Right ventricle myocardium inferior (tissue), 1 donor: ENCODE results near the gene PLOD3. TPM values are rescaled to one million over a fixed set of nuclear protein-coding genes. Genes with fewer than 3 reads are reported as not detected.

Experiments
- ATAC-seq: fragments of 200-7000 bp; cut with Tn5 transposase; one replicate; pipeline ENCODE4 v1.9.1; 2020; ENCODE audit warnings: mild to moderate bottlenecking, moderate library complexity
- DNase-seq: peaks from one replicate; pipeline ENCODE4 v3.0.0; 2021; ENCODE audit errors: missing footprints
- intact Hi-C: fragments of 100-400 bp; cut with DNase I; formaldehyde crosslinking; loops from one replicate; pipeline ENCODE4 v1.11.0; 2022
- total RNA-seq: library from RNA; stranded (reverse); fragmentation: NEBNext Ultra II Directional; extraction: Animal tissue kit (Norgen Biotek cat#: 25700); gene quantifications from one replicate; pipeline ENCODE4 v1.2.1, GENCODE V29; 2021
- donor health status: DM: no; HTN: yes; CAD: no; lungs with severe emphysema.

The PLOD3 gene
- total RNA-seq, 1 donor from 2014 or later = 41.7 TPM

DNA sequence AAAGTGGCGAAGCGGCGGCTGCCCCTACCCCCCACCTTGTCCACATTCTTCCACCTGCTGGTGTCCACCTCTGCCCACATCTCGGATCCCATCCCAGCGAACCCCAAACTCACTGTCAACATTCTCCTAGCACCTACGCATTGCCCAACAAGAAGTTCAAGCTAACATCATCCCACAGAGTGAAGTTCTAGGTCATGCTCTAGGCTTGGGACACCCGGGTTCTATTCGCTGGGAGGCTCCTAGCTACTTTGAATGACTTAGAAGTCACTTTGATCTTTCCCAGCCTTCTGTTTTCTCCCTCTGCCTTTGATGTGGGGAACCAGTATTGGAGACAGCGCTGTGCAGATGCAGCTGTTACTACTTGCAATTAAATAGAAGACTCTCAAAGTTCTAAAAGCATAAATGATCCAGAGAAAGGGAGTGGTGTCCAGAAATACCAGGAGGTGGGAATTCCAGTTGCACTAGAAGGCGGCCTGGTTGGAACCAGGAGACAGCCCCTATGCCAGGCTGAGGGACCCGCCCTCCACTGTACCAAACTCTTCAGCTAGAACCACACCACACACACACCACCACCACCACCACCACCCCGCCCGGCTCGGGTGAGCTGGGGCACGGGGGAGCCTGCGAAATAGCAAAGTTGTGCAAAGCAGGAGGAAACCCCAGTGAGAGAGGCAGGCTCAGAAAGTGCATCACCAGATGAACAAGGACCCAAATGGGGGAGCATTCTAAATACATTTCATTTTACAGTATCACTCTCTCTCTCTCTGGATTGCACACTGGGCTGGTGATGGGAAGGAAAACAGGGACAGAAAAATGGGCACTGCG is 46.6 kb downstream of the PLOD3 start:
- intact Hi-C loops = no loop called here
- ATAC-seq = no peak

DNA sequence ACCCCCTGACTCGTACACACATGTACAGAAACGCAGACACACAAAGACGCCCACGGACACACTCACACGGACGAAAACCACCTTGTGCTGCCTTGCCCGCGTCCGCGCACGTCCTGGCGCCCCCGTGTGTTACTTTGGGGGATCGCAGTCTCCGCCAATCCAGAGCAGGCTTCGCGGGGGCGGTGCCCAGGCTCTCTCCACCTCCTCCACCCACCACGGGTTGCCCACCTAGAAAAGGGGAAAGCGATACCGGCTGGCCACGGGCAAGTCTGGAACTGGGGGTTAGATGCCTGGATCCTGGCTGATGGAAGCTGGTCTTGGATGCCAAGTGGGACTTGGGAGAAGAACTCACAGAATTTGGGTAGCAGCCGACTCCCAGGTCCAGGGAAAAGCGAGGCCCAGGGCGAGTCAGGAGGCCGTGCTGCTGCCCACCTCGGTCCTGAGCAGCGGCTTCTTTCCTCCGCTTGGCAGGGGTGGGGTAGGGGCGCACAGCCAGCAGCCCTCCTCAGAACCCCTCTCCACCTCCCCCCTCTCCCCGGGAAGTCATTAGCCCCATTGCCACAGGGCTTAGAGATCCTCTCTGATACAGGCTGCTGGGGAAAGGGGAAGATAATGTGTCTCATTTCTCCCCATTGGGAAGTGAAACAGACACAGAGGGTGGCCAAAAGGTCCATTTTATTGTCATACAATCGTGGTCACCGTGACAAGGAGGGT is 47.4 kb downstream of the PLOD3 start:
- ATAC-seq (peak; percentile 18), DNase-seq (peak; percentile 87)
- intact Hi-C loops = no loop called here

More for the DNA sequence above, 46.6 kb downstream of the PLOD3 start:
- no peak for DNase-seq

DNA sequence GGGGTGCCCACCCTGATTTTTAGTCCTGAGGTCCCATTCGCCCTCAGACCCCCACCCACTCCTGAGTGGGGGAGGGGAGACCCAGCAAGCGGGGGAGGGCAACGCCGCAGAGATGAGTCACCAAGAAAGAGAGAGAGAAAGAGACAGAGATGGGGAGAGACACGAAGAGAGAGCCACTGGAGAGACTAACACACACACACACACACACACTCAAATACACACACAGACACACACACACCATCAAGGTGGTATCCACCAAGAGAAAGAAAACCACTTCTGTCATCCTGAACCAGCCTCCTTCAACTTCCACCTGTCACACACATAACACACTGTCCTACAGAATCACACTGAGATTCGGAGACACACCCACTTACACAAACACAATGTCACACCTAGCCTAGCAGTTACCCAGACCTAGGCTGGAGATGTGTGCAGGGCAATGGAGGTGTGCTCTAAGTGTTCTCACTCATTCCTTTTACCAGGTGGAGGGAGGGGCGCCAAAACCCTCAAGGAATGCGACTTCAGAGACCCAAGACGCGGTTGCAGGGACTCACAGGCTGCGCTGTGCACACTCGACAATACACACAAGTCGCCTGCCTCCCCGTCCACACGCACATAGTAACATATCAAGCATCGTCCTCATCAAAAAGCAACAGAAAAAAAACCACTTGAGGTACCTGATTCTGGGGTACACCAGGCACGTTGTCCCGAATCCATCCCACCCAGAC is 48.1 kb downstream of the PLOD3 start:
- intact Hi-C loops = no loop called here
- DNase-seq (no peak), ATAC-seq (no peak)

DNA sequence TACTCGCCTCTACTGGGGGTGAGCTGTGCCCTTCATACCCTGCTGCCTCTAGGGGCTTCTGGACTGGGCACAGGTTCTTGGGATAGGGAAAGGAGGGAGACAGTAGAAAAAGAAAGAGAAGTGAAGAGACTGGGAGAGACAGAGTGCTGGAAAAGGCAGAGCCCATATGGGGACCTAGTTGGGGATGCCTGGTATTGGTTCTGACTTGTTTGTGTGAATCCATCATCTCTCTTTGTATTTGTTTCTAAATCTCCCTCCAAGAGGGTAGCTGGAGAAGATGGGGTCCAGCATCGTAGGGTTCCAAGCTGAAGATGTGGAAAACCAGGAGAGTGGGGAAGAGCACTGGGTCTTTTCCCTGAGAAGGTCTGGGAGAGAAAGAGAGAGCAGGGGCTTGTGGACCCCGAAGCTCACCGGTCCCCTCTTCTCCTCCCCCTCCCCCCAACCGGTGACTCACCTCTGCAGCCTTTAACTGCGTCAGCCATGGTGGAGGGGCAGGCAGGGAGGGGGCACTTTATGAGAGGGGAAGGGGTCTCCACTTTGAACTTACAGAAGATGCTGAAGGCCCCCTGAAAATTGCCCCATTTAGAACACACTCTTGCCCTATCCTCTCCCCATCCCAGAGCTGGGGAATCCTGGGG is 48.9 kb downstream of the PLOD3 start:
- intact Hi-C loops = no loop called here
- DNase-seq (no peak), ATAC-seq (no peak)

DNA sequence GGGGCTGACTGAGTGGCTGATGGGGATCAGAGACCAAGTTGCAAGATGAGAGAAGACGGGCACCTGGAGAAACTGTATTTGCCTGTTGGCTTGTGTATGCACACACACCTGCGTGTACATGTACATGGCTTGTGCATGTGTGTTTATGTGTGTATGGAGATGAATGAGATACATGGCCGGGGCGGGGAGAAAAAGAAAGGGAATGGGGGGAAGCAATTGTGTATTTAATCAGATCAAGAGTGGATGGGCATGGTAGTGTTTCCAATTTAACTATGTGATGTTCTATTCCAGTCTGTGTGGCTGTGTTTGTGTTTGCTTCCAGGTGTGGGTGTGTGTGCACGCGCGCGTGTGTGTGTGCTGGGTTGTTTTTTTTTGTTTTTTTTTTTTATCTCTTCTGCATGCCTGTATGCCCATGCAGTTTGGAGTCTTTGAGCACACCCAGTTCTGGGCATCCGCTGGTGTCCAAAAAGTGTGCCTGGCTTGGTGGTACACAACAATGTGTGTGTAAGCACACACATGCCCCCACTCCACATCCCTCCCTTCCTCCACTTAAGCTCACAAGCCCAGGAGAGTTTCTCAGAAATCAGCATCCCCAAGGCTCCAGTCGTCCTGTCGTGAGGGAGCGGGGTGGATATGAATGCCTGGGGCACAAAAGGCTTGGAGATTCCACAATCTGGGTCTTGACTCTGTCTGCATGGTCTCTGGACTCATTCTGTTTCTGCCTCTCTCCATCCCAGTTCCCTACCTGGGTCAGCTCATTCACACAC is 49.6 kb downstream of the PLOD3 start:
- intact Hi-C loops = loop anchor here (2.0 kb wide), 1 partner anchor 23 kb away; no protein-coding TSS in a partner anchor
- ATAC-seq (no peak), DNase-seq (no peak)

DNA sequence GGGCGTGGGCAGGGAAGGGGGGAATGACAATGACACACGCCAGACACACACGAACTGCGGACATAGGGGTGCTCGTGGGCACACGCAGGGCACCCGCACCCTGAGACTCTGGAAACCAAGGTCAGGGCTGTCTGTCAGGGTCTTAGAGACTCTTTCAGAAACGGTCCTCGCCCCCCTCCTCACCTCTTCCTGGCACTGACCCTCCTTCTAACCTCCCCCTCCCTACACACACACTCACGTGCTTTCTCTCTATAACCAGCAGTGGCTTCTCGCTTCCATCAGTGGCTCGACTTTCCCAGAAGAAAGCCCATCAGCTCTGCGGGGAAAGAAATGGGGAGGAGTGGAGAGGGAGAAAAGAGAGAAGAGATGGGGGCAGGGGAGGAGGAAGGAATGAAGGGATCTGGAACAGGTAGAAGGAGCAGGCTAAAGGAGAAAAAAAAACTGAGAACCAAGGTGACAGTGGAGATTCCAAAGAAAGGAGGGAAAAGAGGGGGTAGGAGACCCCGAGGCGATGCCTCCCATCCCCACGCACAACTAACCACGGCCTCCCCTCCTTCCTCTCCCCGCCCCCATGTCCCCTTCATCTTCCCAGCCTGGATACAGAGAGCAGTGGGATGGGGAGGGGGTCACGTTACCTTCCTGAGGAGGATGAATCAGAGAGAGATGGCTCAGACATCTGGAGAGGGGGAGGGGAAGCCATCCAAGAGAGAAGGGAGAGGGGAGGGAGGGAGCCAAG is 50.3 kb downstream of the PLOD3 start:
- ATAC-seq = no peak
- intact Hi-C loops = loop anchor here (2.0 kb wide), 1 partner anchor 22 kb away; no protein-coding TSS in a partner anchor

DNA sequence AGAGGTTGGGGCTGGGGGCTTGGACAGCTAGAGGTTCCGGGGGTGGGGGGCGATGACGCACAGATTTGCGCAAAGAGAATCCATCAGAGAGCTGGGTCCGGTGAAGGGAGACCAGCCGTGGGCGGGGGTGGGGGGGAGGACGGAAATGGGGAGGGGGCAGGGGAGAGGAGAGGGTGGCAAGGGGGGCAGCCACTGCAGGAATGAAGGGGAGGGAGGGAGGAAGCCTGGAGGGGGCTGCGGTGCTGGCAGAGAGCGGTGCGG is 50.8 kb downstream of the PLOD3 start:
- ATAC-seq = no peak
- no peak for DNase-seq
- intact Hi-C loops = loop anchor here (2.0 kb wide), 1 partner anchor 22 kb away; no protein-coding TSS in a partner anchor

More for the DNA sequence above, 50.3 kb downstream of the PLOD3 start:
- DNase-seq = no peak

DNA sequence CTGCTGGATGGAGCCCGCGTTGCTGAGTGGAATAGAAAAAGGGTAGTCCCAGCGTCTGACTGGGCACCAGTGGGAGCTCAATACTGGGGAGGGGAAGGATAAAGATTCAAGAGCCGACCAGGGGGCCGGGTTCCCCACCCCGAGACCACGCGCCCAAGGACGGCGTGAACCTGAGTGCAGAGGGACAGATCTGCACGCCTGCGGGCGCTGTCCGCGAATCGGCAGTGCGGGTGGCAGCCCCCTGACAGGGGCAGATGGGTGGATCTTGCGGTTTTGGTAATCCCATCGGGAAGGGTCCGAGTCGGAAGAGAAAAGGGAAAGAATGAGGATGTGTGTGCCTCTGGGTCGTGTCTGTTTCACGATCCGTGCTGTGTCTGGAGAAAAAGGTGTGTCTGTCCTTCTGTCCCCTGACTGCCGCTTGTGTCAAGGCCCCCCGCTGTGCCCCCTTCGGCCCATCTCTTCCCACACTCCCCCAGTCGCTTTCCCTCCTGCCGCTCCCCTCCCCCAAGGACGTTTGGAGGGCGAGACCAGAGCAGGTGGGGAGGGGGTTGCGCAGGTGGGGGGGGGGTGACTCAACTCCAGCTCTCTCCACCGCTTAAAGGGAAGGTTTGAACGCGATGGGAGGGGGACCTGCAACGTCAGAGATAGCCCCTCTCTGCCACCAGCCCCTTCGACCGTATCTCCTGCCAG is 51.3 kb downstream of the PLOD3 start:
- DNase-seq = no peak
- intact Hi-C loops = loop anchor here (2.0 kb wide), 1 partner anchor 21 kb away; no protein-coding TSS in a partner anchor
- ATAC-seq = no peak

DNA sequence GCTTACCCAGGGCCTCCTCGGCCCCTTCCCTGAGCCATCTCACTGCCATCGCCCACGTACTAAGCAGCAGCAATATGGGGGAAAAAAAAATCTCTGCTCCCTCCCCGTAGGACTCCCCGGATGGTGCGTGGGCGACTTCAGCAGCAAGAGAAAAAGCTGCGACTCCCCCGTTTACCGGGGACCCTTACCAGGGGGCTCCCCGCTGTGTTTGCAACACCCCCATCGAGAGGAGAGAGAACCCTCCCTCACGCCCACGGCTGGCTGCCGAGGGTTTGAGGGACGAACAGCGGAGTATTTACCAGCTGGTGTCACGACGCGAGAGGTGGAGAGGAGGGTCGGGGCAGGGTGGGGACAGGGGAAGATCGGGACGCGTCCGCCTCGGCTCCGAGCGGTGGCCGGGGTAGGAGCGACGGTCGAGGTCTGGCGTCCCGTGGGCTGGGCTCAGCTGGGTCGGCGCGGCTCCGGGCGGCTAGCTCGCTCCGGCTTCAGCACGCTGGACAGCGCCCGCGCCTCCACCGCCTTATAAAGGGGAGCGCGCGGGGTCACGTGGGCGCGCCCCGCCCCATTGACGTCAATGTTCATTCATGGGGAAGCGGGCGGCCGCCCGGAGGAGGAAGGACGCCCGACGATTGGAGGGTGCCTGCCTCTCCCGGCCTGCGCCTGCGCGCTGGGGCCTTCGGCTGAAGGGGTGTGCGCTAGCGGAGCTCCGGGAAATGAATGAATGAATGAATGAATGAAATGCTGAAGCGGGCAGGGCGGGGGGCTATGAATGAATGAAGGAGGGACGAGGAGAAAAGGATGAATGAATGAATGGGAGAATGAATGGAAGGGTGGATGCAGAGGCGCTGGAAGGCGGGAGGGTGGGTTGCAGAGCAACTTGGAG is 52.1 kb downstream of the PLOD3 start, which contains the start of gene VGF:
Gene VGF, minus strand, starts transcription at position 495 of the 883 bp plus-strand sequence. CDS start 726 bp downstream, outside the sequence.
- DNase-seq = peak; percentile 96
- ATAC-seq = peak; percentile 91
- intact Hi-C loops = no loop called here

DNA sequence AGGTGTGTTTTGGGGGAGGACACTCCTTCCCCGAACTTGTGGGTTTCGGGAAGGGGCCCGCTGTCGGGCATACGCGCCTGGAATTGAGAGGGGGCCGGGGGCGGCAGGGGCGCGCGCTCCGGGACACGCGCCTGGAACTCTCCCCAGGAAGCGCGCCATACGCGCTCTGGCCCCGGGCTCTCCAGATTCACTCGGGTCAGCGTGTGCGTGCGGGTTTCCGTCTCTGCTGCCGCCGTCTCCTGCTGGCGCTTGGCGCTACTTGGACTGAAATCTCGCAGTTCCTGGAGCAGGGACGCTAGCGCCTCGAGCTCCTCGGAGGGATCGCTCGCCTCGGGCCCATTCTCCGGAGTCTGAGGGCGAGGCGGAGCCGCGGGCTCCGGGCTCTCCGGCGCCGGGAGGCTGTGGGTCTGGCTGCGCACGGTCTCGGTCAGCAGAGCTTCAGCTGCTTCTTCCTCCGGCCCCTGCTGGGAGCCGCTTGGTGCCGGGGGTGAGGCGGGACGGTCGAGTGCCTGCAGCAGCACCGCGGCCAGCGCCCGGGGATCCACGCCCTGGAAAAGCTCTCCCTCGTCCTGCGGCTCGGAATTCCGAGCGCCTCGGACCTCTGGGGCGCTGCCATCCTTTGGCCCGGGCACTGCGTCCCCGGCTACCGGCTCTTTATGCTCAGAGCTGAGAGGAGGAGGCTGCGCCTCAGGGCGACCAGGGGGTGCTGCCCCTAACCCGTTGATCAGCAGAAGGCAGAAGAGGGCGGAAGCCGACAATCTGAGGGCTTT is 53.1 kb downstream of the PLOD3 start:
- intact Hi-C loops = no loop called here
- no peak for ATAC-seq
- no peak for DNase-seq

DNA sequence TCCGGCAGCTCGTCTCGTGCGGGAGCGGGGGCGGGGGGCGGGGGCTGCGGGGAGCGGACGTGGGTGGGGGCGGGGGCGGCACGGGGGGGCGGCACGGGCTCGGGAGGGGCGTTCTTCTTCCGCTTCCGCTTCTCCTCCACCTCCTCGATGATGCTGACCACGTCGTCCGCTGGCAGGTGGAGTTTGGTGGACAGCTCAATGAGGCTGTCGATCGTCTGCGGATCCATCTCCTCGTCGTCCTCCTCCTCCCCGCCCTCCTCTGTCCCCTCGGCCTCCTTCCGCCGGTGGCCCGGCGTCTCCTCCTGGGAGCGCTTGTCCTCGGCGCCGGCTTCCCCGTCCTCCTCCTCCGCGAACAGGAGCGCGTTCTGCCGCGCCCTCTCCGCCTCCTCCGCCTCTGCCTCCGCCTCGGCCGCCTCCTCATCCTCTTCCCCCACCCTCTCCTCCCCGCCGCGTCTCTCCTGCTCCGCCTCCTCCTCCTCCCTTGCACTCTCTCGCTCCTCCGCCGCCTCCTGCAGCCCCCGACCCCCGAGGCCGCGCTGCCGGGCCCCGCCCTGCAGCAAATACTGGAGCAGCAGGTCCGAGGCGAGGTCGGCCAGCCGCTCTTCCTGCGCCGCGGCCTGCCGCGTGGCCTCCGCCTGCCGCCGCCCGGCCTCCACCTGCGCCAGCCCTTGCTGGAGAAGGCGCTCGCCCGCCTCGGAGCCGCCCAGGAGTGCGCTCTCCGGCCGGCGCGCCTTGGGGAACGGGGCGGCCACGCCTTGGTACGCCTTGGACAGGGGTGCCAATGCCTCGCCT is 53.9 kb downstream of the PLOD3 start:
- intact Hi-C loops = no loop called here
- ATAC-seq (no peak), DNase-seq (no peak)

DNA sequence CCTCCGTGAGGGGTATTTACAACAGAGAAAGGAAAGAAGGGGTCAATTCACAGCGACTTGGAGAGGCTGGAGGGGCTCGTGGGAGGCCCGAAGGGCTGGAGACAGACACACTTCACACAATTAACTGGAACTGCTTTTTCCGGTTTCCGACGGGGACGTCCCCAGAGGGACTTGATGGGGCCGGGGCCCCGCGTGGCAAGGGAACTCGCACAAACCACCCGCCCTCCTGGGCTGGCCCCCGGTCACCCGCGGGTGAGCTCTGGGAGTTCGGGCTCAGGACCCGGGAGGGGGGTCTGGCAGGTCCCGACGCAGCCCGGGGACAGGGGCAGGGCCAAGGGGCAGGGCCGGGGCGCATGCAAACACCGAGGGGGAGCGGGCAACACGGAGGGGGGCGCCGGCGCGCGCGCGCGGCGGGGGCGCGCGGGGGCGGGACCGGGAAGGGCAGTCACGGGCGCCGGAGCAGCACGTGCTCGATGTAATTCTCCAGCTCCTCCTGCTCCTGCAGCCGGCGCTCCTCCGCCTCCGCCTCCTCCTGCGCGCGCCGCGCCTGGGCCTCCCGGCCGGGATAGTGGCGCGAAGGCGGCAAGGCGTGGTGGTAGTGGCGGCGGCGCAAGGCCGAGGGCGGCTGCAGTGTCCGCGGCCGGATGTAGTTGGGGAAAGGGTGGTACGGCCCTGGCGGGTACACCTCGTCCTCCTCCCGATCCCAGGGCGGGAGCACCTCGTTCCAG is 54.7 kb downstream of the PLOD3 start:
- peak; percentile 65 for DNase-seq
- no peak for ATAC-seq
- intact Hi-C loops = no loop called here

DNA sequence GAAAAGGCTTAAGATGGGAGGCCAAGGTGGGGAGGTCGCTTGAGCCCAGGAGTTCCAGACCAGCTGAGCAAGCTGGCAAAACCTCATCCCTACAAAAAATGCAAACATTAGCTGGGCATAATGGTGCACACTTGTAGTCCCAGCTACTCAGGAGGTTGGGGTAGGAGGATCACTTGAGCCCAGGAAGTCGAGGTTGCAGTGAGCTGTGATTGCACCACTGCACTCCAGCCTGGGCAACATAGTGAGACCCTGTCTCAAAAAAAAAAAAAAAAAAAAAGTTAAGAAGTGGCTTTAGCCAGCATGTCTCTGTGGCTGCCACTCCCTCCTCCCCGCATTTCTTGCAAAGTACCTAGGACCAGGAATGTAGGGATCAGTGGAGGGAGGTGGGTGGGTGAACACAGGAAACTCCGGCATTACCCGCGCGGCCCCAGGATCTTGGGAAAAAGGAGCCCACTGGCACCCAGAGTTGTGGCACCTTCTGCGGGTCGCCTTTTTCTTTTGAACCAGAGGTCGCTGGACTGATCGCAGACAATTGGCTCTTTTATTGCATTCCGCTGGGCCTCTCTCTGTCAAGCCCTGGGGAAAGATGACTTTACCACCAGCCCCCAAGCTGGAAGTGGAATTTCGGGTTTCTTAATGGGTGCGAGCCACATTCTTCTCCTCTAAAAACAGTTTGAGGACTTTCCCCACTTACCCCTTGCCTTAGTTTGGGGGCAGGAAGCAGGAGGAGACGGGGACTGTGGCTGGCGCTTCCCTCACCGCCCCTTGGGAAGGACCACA is 55.5 kb downstream of the PLOD3 start:
- intact Hi-C loops = no loop called here
- ATAC-seq (no peak), DNase-seq (no peak)
